HG03175 (cell line): ENCODE results near the gene EVA1C.
"Not testable (repeated sequence)": the region's sequence is repeated elsewhere in the genome, so short reads cannot be mapped to it uniquely, and the experiment has no call there.

Experiments used
- ATAC-seq: cut with Tn5 transposase; IDR thresholded peaks from one replicate; pipeline ENCODE4 v1.9.1; 2021; ENCODE audit warnings: mild to moderate bottlenecking, moderate library complexity; ENCODE audit not compliant: unreplicated experiment

Gene EVA1C

GRCh38 chr21:32412162-32413014, at the start of gene EVA1C:
Gene EVA1C (plus strand): TSS chr21:32412706. CDS start chr21:32412854, 148 bp downstream.
- ATAC-seq, result no peak

- no peak for ATAC-seq
Observed at GRCh38 chr21:32364387-32364786, 48.1 kb upstream of the EVA1C start.

GRCh38 chr21:32364796-32365195, 47.7 kb upstream of the EVA1C start:
- ATAC-seq, result no peak

GRCh38 chr21:32366191-32366590, 46.3 kb upstream of the EVA1C start:
- no peak for ATAC-seq

GRCh38 chr21:32367158-32367557, 45.3 kb upstream of the EVA1C start:
- no peak for ATAC-seq

GRCh38 chr21:32368386-32368785, 44.1 kb upstream of the EVA1C start:
- no peak for ATAC-seq

- not testable (repeated sequence) for ATAC-seq
Observed at GRCh38 chr21:32368961-32369360, 43.5 kb upstream of the EVA1C start.

- ATAC-seq, result no peak
Observed at GRCh38 chr21:32370998-32371766, 41.3 kb upstream of the EVA1C start.

- no peak for ATAC-seq
Observed at GRCh38 chr21:32371913-32372314, 40.6 kb upstream of the EVA1C start.

GRCh38 chr21:32372755-32373154, 39.8 kb upstream of the EVA1C start:
- ATAC-seq, result no peak

- no peak for ATAC-seq
Observed at GRCh38 chr21:32377506-32377905, 35.0 kb upstream of the EVA1C start.

- ATAC-seq, result no peak
Observed at GRCh38 chr21:32377991-32378390, 34.5 kb upstream of the EVA1C start.

- no peak for ATAC-seq
Observed at GRCh38 chr21:32378956-32379355, 33.5 kb upstream of the EVA1C start.

- no peak for ATAC-seq
Observed at GRCh38 chr21:32380940-32381339, 31.6 kb upstream of the EVA1C start.

- ATAC-seq, result no peak
Observed at GRCh38 chr21:32381571-32381970, 30.9 kb upstream of the EVA1C start.

- no peak for ATAC-seq
Observed at GRCh38 chr21:32382108-32382644, 30.3 kb upstream of the EVA1C start.

- no peak for ATAC-seq
Observed at GRCh38 chr21:32383812-32384211, 28.7 kb upstream of the EVA1C start.

GRCh38 chr21:32386195-32386870, 26.2 kb upstream of the EVA1C start:
- no peak for ATAC-seq

- ATAC-seq, result no peak
Observed at GRCh38 chr21:32387151-32387550, 25.4 kb upstream of the EVA1C start.

GRCh38 chr21:32388306-32388705, 24.2 kb upstream of the EVA1C start:
- ATAC-seq, result no peak

GRCh38 chr21:32389337-32390015, 23.0 kb upstream of the EVA1C start:
- ATAC-seq, result no peak
